Measurements from ENCODE around the gene TSHZ2. TPM values are rescaled to one million over a fixed set of nuclear protein-coding genes. Genes with fewer than 3 reads are reported as not detected.

TSHZ2 gene
- total RNA-seq, 1 experiment from 2014 or later, result 0.07 TPM

DNA sequence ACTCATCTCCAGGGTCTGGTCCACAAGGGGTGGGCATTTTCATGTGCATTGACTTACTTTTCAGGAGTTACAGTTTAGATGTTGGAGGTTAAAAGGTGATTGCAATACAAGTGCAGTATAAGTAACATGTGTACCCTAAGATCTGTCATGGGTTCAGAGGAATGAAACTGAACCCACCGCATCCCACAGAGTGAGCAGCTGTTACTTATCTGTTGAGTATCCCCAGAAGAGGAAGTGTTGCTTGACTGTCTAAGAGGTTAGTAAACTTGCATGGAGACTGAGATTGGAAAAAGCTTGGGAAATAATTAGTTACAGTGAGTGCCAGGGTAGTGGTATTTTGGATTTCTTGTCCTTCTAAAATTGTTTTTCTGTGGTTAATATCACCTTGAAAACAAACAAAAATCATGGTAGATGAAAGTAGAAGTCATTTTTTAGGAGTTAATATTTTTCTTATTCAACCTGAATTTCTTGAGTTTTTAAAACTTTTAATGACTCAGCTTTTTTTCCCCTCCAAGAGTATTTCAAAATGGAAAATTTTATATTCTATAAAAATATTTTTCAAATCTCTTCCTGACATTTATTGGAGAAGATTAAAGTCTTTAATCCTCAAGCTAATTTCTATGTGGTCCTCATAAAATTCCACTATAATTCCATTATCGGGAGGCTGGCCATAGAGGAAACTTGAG lies 315.3 kb downstream of the TSHZ2 start:
- TF ChIP-seq, protein P1, sequence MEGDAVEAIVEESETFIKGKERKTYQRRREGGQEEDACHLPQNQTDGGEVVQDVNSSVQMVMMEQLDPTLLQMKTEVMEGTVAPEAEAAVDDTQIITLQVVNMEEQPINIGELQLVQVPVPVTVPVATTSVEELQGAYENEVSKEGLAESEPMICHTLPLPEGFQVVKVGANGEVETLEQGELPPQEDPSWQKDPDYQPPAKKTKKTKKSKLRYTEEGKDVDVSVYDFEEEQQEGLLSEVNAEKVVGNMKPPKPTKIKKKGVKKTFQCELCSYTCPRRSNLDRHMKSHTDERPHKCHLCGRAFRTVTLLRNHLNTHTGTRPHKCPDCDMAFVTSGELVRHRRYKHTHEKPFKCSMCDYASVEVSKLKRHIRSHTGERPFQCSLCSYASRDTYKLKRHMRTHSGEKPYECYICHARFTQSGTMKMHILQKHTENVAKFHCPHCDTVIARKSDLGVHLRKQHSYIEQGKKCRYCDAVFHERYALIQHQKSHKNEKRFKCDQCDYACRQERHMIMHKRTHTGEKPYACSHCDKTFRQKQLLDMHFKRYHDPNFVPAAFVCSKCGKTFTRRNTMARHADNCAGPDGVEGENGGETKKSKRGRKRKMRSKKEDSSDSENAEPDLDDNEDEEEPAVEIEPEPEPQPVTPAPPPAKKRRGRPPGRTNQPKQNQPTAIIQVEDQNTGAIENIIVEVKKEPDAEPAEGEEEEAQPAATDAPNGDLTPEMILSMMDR (conservative IDR thresholded peaks at IDR 0.05), result no peak

More for the DNA sequence above, 315.3 kb downstream of the TSHZ2 start:
- Mint-ChIP-seq H3K9me3 (no peaks in the 10 kb centered on the region), H3K4me1 (peaks cover 27 to 30% of the 10 kb centered on the region in 2 experiments), H3K4me3 (no peak overlapping the region), H3K27me3 (ENCODE audit: low read depth) (peaks cover 8% of the 10 kb centered on the region), H3K27ac (no peak overlapping the region), H3K36me3 (ENCODE audit: insufficient read depth in 1 of 3, low read depth in 3 of 3) (no peaks in the 10 kb centered on the region)
- H3K4me1 ChIP-seq (ENCODE audit: insufficient read depth, low read length), result peaks cover 10% of the 10 kb centered on the region
- peaks cover 3% of the 10 kb centered on the region for H3K23me2 ChIP-seq (ENCODE audit: insufficient read length, low read depth, low read length, poor library complexity, severe bottlenecking)
- H4K20me1 ChIP-seq (ENCODE audit: control insufficient read depth, insufficient read depth, insufficient read length), result no peaks in the 10 kb centered on the region
- no peak overlapping the region for H3K23ac ChIP-seq (ENCODE audit: insufficient read length, low read depth, low read length)
- no peak overlapping the region for H4K91ac ChIP-seq (ENCODE audit: insufficient read length, low read depth, low read length)
- H3K4ac ChIP-seq (ENCODE audit: low read depth, low read length), result no peak overlapping the region
- H3K9me3 ChIP-seq (ENCODE audit: control insufficient read depth, low read depth, low read length), result no peaks in the 10 kb centered on the region
- no peaks in the 10 kb centered on the region for H3K79me2 ChIP-seq (ENCODE audit: insufficient read depth, low read length)
- H3K9ac ChIP-seq (ENCODE audit: extremely low read depth, insufficient read length, low read length), result no peak overlapping the region
- H3K56ac ChIP-seq (ENCODE audit: insufficient read length, low read depth, low read length), result no peak overlapping the region
- H2BK5ac ChIP-seq (ENCODE audit: insufficient read length, low read length), result no peak overlapping the region
- no peak overlapping the region for H2AK5ac ChIP-seq (ENCODE audit: insufficient read length, low read length)
- no peak overlapping the region for H2BK15ac ChIP-seq (ENCODE audit: low read depth, low read length)
- no peak for DNase-seq
- no peak overlapping the region for H2BK20ac ChIP-seq (ENCODE audit: low read depth, low read length, poor library complexity, severe bottlenecking)
- no peak overlapping the region for H2AFZ ChIP-seq (ENCODE audit: low read length)
- no peak overlapping the region for H3K27ac ChIP-seq (ENCODE audit: insufficient read length, low read depth, low read length)
- no peak overlapping the region for H3T11ph ChIP-seq (ENCODE audit: low read length)
- no peak overlapping the region for H2BK12ac ChIP-seq (ENCODE audit: insufficient read length, low read depth, low read length)
- no peak overlapping the region for H2BK120ac ChIP-seq (ENCODE audit: low read depth, low read length, poor library complexity, severe bottlenecking)
- no peak overlapping the region for H4K5ac ChIP-seq (ENCODE audit: insufficient read length, low read depth, low read length)
- H3K18ac ChIP-seq (ENCODE audit: insufficient read length, low read depth, low read length), result no peak overlapping the region
- no CpG with 5 or more reads among the region's 2 CpGs for WGBS (ENCODE audit: extremely low coverage, insufficient read length, low lambda C conversion rate)
- no peak overlapping the region for H3K4me2 ChIP-seq (ENCODE audit: insufficient read depth, insufficient read length, low read length)
- H3K79me1 ChIP-seq (ENCODE audit: insufficient read depth, low read depth, low read length, poor library complexity, severe bottlenecking), result no peaks in the 10 kb centered on the region
- no peak overlapping the region for H3K14ac ChIP-seq (ENCODE audit: insufficient read depth, low read length)
- H4K8ac ChIP-seq (replicated peaks; ENCODE audit: insufficient read length, low read depth, low read length), result no peak overlapping the region
- no peaks in the 10 kb centered on the region for H3K27me3 ChIP-seq (ENCODE audit: insufficient read depth, low read length)

All from H9 (cell line).